HUDEP-2 (cell line): ENCODE data around the gene PLA2R1.
A peak's percentile ranks its signal among the peaks of the same experiment; 100 is the strongest.

Experiments used
- DNase-seq, 76 experiments: peaks; one replicate each; lab custom pipeline; 2025; ENCODE audit not compliant: unreplicated experiment in 76 of 76; lab: John Stamatoyannopoulos, UW

PLA2R1 gene

GRCh38 chr2:160034396-160034795 lies 28.0 kb downstream of the PLA2R1 start:
- DNase-seq, result no peak

GRCh38 chr2:160033732-160034392 lies 28.6 kb downstream of the PLA2R1 start:
- no peak for DNase-seq

- DNase-seq, result no peak
Measured at GRCh38 chr2:160029270-160029628, 33.2 kb downstream of the PLA2R1 start.

DNA sequence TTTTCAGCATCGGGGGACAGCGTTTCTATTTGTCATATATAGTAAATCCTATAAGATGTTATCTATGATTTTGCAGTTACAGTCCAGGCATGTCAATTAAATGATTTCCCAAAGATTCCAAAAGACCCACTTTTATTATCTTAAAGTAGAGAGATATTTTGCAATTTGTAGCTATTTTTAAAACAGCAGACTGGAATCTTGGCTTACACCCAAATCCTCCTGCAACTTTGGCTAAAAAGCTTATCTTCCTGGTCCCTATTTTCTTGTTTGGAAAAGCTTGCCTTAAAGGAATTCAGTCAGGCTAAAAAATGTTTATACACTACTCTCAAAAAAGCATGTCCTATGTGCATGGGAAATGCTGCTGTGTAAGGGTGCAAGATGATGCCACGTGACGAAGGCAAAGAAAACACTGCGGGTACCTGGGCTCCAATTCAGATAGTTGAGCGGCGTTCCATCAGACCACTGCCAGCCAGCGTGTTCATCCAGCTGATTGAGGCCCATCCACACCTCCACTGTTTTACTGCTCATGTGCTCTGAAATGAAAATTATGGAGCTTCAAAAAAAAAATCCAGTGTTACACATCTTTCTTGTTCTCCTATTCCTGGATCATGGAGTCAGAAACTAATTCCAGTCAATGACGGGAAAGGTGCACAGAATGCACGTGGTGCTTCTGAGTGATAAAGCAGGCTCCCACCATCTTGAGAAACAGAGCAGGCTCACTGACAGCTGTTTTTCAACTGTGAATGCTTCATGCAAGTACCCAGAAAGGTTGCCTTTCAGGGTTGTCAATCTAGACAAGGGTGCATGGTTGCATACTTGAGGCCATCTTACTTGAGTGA lies 33.8 kb downstream of the PLA2R1 start:
- no peak for DNase-seq

- no peak for DNase-seq
Measured at GRCh38 chr2:160022162-160022561, 40.3 kb downstream of the PLA2R1 start.

DNA sequence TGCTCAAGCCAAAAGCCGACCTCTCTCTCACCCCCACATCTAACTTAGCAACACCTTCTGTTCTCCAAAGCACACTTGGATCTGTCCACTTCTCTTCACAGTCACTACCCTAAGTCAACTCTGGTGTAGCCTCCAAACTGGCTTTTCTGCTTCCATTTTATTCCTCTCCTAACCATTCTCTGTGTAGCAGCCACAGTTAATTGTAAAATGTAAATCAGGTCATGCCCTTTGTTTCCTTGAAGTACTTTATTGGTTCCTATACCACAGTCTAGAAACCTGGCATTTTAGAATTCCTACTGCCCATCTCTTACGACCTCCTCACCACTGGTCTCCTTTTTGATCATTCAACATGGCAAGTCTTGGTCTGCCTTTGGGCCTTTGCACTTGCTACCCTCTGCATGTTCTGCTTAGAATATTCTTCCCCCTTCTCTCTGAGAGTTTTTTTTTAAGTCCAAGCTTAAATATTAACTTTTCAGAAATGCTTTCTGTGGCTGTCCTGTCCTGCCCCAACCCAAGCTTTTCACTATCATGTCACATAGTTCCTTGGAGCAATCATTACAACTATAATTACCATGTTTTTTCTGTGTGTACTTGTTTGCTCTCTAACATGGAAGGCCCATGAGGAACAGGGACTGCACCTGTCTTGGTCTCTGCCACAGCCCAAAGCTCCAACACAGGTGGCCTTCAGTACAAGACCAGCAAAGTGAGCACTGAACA lies 42.9 kb downstream of the PLA2R1 start:
- DNase-seq, result no peak

GRCh38 chr2:160015746-160016145 lies 46.7 kb downstream of the PLA2R1 start:
- no peak for DNase-seq

GRCh38 chr2:160014227-160014626 lies 48.2 kb downstream of the PLA2R1 start:
- DNase-seq, result no peak

DNA sequence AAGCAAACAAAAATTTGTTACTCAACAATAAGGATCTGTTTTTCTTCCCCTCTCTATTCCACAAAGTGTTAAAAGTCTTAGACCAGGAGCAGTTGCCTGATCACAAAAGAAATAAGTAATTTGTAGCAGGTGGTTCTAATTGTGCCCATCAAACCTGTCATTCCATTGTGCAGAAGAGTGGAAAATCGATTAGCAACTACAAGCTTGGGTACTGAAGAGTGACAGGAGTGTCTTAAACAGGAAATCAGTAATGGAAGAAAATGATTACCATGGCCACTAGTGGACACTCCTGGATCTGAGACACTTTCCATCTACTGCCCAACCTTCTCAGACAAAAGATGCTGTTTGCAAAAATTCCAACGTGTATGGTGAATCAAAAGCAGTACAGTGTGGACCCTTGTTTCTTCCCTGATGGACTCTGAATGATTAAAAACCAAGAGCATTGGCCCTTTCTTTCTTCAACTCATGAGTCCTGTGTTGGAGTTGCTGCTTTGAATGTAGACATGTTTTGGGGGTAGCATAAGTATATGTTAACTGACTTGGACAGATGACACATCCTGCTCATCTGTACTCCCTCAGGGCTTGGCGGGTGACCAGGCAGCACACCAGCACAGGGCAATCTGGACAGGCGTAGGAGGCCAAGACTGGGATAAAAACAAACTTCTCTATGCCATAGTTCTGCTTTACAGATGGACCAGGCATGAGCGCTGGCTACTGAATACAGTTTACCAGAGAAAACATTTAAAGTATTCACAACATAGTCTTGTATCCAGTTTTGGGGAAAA lies 51.9 kb downstream of the PLA2R1 start:
- DNase-seq, result no peak

DNA sequence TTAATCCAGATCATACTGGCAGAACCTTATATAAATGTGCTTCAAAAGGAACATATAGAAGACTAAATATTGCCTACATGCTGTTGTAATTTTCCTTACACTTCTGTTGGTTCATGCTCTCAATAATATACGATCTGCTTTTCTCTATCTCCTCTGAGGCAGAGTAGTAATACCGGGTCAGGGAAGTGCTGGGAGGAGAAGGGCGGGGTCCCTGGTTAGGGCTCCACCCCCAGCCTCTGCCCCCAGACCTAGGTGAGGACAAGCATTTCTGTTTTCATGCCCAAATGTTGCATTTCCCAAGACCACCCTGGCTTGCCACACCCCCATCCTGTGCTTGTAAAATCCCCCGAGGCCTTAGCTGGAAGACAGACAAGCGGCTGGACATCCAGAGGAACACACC lies 55.3 kb downstream of the PLA2R1 start:
- DNase-seq, result no peak

- DNase-seq, result no peak
Measured at GRCh38 chr2:160006475-160006874, 55.9 kb downstream of the PLA2R1 start.

DNA sequence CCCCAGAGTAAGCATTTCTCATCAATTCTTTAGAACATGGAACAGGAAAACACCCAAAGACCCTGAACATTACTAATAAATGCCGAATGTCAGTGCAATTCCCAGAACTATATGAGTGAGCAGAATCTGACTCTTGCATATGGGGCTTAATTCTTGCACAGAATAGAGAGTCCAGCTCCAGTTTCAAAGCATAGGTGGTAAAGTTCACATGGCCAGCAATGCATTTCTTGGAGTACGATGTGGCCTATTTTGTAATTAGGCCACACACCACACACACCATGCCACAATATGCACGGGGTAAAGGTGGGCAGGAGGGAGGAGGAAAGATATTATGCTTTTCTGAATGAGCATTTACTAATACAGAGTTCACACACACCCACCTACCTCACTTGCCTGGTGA lies 56.5 kb downstream of the PLA2R1 start:
- no peak for DNase-seq

- no peak for DNase-seq
Measured at GRCh38 chr2:160005476-160005875, 56.9 kb downstream of the PLA2R1 start.

- peak in 4 of 76 experiments; percentile 2 to 17 (median 8) for DNase-seq
Measured at GRCh38 chr2:159998961-159999360, 63.5 kb downstream of the PLA2R1 start.

GRCh38 chr2:159998243-159998642 lies 64.2 kb downstream of the PLA2R1 start:
- DNase-seq, result no peak

GRCh38 chr2:159996792-159997546 lies 65.4 kb downstream of the PLA2R1 start:
- no peak for DNase-seq

GRCh38 chr2:159995038-159995437 lies 67.4 kb downstream of the PLA2R1 start:
- no peak for DNase-seq

GRCh38 chr2:159989249-159989648 lies 73.2 kb downstream of the PLA2R1 start:
- DNase-seq, result no peak

- DNase-seq, result no peak
Measured at GRCh38 chr2:159988412-159988970, 73.9 kb downstream of the PLA2R1 start.

GRCh38 chr2:159987181-159987580 lies 75.2 kb downstream of the PLA2R1 start:
- DNase-seq, result no peak
